Endothelial cell of umbilical vein (primary cell): ENCODE results near the gene ZDHHC13.

Experiments used
- EZH2 ChIP-seq: IDR thresholded peaks from 2 replicates; pipeline ENCODE4 v1.6.1; 2012; ENCODE audit warnings: borderline replicate concordance, low read depth, mild to moderate bottlenecking, moderate library complexity, low read length, inconsistent platforms; ENCODE audit not compliant: severe bottlenecking
- POLR2A ChIP-seq: IDR thresholded peaks from 2 replicates; pipeline ENCODE4 v1.6.1; 2012; ENCODE audit warnings: low read depth, mild to moderate bottlenecking, control low read depth, low read length
- TF ChIP-seq, protein P1 (sequence below), 2 donors: IDR thresholded peaks; 1 replicate in 1 of 2; 2 replicates in 1 of 2; pipeline ENCODE4 v1.5.1; 2011; ENCODE audit warnings: low read length in 2 of 2, mild to moderate bottlenecking in 2 of 2, moderate library complexity in 2 of 2, control low read depth in 1 of 2, inconsistent platforms in 1 of 2, low read depth in 1 of 2; ENCODE audit not compliant: insufficient read depth in 1 of 2; ENCODE audit errors: extremely low read depth in 1 of 2

- TF ChIP-seq EZH2 (no peak), POLR2A (no peak)
- TF ChIP-seq, protein P1, sequence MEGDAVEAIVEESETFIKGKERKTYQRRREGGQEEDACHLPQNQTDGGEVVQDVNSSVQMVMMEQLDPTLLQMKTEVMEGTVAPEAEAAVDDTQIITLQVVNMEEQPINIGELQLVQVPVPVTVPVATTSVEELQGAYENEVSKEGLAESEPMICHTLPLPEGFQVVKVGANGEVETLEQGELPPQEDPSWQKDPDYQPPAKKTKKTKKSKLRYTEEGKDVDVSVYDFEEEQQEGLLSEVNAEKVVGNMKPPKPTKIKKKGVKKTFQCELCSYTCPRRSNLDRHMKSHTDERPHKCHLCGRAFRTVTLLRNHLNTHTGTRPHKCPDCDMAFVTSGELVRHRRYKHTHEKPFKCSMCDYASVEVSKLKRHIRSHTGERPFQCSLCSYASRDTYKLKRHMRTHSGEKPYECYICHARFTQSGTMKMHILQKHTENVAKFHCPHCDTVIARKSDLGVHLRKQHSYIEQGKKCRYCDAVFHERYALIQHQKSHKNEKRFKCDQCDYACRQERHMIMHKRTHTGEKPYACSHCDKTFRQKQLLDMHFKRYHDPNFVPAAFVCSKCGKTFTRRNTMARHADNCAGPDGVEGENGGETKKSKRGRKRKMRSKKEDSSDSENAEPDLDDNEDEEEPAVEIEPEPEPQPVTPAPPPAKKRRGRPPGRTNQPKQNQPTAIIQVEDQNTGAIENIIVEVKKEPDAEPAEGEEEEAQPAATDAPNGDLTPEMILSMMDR (IDR thresholded peaks at IDR 0.05; ENCODE audit: extremely low read depth in 1 of 2, insufficient read depth in 1 of 2, low read depth in 1 of 2, low read length in 2 of 2), result no peak
These were observed 76.9 kb downstream of the ZDHHC13 start for GRCh38 chr11:19193916-19194315.
